NB4 (cell line): Measurements from ENCODE around the gene USP6NL.

ENCODE experiments used
- POLR2A ChIP-seq: IDR thresholded peaks from 2 replicates; pipeline ENCODE4 v1.6.1; 2011; ENCODE audit warnings: mild to moderate bottlenecking; ENCODE audit not compliant: insufficient read length; ENCODE audit errors: extremely low read depth
- TF ChIP-seq, protein P1 (sequence below): IDR thresholded peaks from one replicate; pipeline ENCODE4 v1.5.1; 2012; ENCODE audit warnings: low read depth, low read length

DNA sequence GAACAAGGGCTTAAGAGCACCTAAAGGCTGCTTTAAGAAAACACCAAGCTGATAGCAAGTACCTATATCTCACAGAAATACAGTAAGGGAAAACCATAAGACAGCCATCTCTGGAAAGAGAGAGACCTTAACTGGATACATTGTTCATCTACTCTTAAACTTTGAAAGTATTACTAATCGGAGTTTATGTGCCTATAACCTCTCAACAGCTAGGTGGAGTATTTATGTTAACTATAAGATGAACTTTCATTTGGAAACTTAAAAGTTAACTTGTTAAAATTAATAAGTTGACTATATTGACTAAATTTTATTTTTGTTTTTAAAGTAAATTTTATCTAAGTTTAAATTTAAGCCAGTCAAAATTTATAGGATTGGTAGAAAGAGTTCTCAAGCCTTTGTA lies 90.6 kb downstream of the USP6NL start:
- TF ChIP-seq, protein P1, sequence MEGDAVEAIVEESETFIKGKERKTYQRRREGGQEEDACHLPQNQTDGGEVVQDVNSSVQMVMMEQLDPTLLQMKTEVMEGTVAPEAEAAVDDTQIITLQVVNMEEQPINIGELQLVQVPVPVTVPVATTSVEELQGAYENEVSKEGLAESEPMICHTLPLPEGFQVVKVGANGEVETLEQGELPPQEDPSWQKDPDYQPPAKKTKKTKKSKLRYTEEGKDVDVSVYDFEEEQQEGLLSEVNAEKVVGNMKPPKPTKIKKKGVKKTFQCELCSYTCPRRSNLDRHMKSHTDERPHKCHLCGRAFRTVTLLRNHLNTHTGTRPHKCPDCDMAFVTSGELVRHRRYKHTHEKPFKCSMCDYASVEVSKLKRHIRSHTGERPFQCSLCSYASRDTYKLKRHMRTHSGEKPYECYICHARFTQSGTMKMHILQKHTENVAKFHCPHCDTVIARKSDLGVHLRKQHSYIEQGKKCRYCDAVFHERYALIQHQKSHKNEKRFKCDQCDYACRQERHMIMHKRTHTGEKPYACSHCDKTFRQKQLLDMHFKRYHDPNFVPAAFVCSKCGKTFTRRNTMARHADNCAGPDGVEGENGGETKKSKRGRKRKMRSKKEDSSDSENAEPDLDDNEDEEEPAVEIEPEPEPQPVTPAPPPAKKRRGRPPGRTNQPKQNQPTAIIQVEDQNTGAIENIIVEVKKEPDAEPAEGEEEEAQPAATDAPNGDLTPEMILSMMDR: no peak
- TF ChIP-seq POLR2A: no peak
